OCI-LY3 (cell line): ENCODE data around the gene DENND1A.

ENCODE experiments used
- EZH2phosphoT487 ChIP-seq: fragments of 200-600 bp; shearing (Covaris generic); IDR thresholded peaks from 2 replicates; pipeline ENCODE4 v1.6.1; 2018; ENCODE audit warnings: antibody characterized with exemption, mixed run types, low read depth
- TF ChIP-seq, protein P1 (sequence below): fragments of 200-600, 300-600 bp; sonication (generic); IDR thresholded peaks from 2 replicates; pipeline ENCODE4 v1.5.1; 2014; ENCODE audit warnings: antibody characterized with exemption, low read length, low read depth

DNA sequence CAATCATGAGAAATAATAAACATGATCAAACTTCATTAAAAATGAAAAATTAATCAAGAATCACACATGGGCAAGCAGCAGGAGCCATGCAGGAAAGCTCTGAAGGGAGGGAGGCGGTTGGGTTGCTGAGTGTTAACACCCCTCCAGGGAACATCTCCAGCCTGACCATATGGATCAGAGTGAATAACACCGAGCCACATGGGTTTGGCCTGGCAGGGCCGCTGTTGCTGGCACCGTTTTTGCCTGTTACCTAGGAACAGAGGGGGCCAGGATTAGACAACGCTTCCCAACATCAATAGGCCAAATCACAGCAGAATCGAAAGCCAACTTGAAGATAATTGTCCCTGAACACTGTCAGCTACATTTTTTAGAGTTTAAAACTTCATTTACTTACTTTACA, 160.2 kb downstream of the DENND1A start:
- TF ChIP-seq, protein P1, sequence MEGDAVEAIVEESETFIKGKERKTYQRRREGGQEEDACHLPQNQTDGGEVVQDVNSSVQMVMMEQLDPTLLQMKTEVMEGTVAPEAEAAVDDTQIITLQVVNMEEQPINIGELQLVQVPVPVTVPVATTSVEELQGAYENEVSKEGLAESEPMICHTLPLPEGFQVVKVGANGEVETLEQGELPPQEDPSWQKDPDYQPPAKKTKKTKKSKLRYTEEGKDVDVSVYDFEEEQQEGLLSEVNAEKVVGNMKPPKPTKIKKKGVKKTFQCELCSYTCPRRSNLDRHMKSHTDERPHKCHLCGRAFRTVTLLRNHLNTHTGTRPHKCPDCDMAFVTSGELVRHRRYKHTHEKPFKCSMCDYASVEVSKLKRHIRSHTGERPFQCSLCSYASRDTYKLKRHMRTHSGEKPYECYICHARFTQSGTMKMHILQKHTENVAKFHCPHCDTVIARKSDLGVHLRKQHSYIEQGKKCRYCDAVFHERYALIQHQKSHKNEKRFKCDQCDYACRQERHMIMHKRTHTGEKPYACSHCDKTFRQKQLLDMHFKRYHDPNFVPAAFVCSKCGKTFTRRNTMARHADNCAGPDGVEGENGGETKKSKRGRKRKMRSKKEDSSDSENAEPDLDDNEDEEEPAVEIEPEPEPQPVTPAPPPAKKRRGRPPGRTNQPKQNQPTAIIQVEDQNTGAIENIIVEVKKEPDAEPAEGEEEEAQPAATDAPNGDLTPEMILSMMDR, result no peak
- no peak for TF ChIP-seq EZH2phosphoT487
